PC-9 (cell line): Measurements from ENCODE around the gene ZFP3. TPM values are rescaled to one million over a fixed set of nuclear protein-coding genes. Genes with fewer than 3 reads are reported as not detected.
"Not testable (repeated sequence)": the region's sequence is repeated elsewhere in the genome, so short reads cannot be mapped to it uniquely, and the experiment has no call there.

ENCODE experiments used
- BruUV-seq: library from RNA; stranded (reverse); fragments of 400-500 nt; replicated peaks from 2 replicates; lab custom pipeline; 2021; lab: Mats Ljungman, UMichigan
- CTCF ChIA-PET: fragments of 300-600 bp; sonication (Branson Sonifier 250); formaldehyde crosslinking; loops from one replicate; lab custom pipeline; 2022; ENCODE audit warnings: antibody characterized with exemption; lab: Charles Lee
- POLR2A ChIA-PET: fragments of 300-600 bp; sonication (Branson Sonifier 250); formaldehyde crosslinking; loops from one replicate; lab custom pipeline; 2022; ENCODE audit warnings: antibody characterized with exemption; ENCODE audit not compliant: unreplicated experiment; lab: Charles Lee
- DNase-seq, 2 experiments: peaks; one replicate each; pipeline versions ENCODE4 v3.0.0 to v3.0.0-alpha.2; 2015 to 2022; ENCODE audit warnings: mixed read lengths in 1 of 2
- H2AFZ ChIP-seq: fragments of 200-600 bp; sonication (generic); 2 replicates; pipeline ENCODE4 v1.8.1; 2017; ENCODE audit warnings: antibody characterized with exemption
- H3F3A ChIP-seq: fragments of 200-600 bp; sonication (generic); 2 replicates; pipeline ENCODE4 v1.8.1; 2017; ENCODE audit warnings: antibody characterized with exemption, mild to moderate bottlenecking, low read depth; ENCODE audit not compliant: insufficient read depth
- H3K27ac ChIP-seq: fragments of 200-600 bp; sonication (generic); 2 replicates; pipeline ENCODE4 v1.6.1; 2016; ENCODE audit warnings: mixed run types
- H3K27me3 ChIP-seq: fragments of 200-600 bp; sonication (generic); 2 replicates; pipeline ENCODE4 v1.6.1; 2016; ENCODE audit warnings: low read depth, mixed run types; ENCODE audit not compliant: insufficient read depth
- H3K36me3 ChIP-seq: fragments of 200-600 bp; sonication (generic); 2 replicates; pipeline ENCODE4 v1.6.1; 2016; ENCODE audit warnings: low read depth, mixed run types
- H3K4me1 ChIP-seq: fragments of 200-600 bp; sonication (generic); replicated peaks from 2 replicates; pipeline ENCODE4 v1.6.1; 2016; ENCODE audit warnings: mixed run types; ENCODE audit not compliant: insufficient read depth
- H3K4me2 ChIP-seq: fragments of 200-600 bp; sonication (generic); 2 replicates; pipeline ENCODE4 v1.6.1; 2017; ENCODE audit warnings: mixed run types
- H3K4me3 ChIP-seq: fragments of 200-600 bp; sonication (generic); 2 replicates; pipeline ENCODE4 v1.6.1; 2016; ENCODE audit warnings: mixed run types
- H3K79me2 ChIP-seq: fragments of 200-600 bp; sonication (generic); 2 replicates; pipeline ENCODE4 v1.6.1; 2017; ENCODE audit warnings: low read depth, mixed run types
- H3K9me2 ChIP-seq: fragments of 200-600 bp; sonication (generic); 2 replicates; pipeline ENCODE4 v1.8.1; 2017; ENCODE audit warnings: mild to moderate bottlenecking; ENCODE audit not compliant: insufficient read depth
- H3K9me3 ChIP-seq: fragments of 200-600 bp; sonication (generic); 2 replicates; pipeline ENCODE4 v1.8.1; 2016; ENCODE audit warnings: low read depth; ENCODE audit not compliant: insufficient read depth
- H4K20me1 ChIP-seq: fragments of 200-600 bp; sonication (generic); 2 replicates; pipeline ENCODE4 v1.8.1; 2017; ENCODE audit not compliant: insufficient read depth
- EZH2 ChIP-seq: fragments of 200-600 bp; sonication (generic); IDR thresholded peaks from 2 replicates; pipeline ENCODE4 v1.8.0; 2017; ENCODE audit warnings: antibody characterized with exemption, low read depth
- intact Hi-C: fragments of 100-400 bp; cut with micrococcal nuclease; formaldehyde crosslinking; loops from one replicate; pipeline ENCODE4 v1.10.0; 2022; ENCODE audit not compliant: unreplicated experiment
- total RNA-seq: library from RNA; stranded (reverse); gene quantifications from 2 replicates; pipeline ENCODE4 v1.2.3, GENCODE V29; 2021
- TF ChIP-seq, protein P1 (sequence below): fragments of 200-600 bp; sonication (generic); conservative IDR thresholded peaks from 2 replicates; pipeline ENCODE4 v1.6.1; 2017; ENCODE audit warnings: mixed run types, antibody characterized with exemption, mild to moderate bottlenecking, moderate library complexity

The ZFP3 gene
- total RNA-seq, 1 experiment from 2014 or later, result 4.5 TPM

DNA sequence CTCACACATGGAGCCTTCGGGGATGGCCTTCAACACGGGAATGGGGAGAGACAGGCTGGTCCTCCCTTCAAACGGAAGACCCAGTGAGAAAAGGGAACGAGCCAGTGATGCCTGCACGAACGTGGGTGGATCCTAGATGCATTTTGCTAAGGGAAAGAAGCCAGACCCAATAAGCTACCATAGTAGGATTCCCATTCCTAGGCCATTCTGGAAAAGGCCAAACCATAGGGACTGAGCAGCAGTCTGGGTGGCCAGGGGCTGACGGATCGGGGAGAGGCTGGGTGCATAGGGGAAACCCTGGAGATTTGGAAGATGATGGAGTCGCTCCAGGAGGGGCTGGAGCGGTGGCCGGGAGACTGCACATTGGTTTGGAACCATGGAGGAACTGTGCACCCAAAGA, 56.3 kb downstream of the ZFP3 start:
- H3K27ac ChIP-seq, CTCF ChIA-PET, H3K4me3 ChIP-seq, H3K9me3 ChIP-seq, H4K20me1 ChIP-seq, POLR2A ChIA-PET, H2AFZ ChIP-seq, BruUV-seq, H3K4me1 ChIP-seq, H3K9me2 ChIP-seq, H3K79me2 ChIP-seq, H3K36me3 ChIP-seq, H3K4me2 ChIP-seq, intact Hi-C loops, H3F3A ChIP-seq, DNase-seq: not testable (repeated sequence)
- H3K27me3 ChIP-seq, result peaks cover 95% of the 10 kb centered on the region

DNA sequence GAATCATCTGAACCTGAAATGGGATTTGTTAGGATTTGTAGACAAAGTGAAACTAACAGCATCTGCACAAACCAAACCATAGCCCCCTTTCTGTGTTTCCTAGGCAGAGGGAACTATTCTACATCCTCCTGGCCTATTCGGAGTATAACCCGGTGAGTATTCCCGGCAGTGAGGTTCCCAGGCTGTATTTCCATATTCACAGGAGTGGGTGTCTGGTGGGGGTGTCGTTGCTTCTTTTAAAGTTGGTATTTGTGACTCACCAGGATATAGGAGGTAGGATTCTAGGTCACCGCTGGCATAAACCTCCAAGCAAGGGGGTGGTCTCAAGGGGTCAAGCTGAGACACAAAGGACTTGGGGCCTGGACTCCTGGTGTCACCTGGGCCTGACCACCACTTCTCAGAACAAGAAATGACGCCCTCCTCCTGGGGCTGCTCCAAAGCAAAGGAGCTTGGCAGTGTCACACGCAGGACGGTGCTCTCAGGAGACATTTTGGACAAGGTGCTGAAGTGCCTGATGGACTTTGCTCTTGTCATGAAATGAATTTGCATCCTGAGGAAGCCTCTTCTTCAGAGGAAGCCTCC, 57.0 kb downstream of the ZFP3 start:
- DNase-seq, CTCF ChIA-PET: not testable (repeated sequence)

DNA sequence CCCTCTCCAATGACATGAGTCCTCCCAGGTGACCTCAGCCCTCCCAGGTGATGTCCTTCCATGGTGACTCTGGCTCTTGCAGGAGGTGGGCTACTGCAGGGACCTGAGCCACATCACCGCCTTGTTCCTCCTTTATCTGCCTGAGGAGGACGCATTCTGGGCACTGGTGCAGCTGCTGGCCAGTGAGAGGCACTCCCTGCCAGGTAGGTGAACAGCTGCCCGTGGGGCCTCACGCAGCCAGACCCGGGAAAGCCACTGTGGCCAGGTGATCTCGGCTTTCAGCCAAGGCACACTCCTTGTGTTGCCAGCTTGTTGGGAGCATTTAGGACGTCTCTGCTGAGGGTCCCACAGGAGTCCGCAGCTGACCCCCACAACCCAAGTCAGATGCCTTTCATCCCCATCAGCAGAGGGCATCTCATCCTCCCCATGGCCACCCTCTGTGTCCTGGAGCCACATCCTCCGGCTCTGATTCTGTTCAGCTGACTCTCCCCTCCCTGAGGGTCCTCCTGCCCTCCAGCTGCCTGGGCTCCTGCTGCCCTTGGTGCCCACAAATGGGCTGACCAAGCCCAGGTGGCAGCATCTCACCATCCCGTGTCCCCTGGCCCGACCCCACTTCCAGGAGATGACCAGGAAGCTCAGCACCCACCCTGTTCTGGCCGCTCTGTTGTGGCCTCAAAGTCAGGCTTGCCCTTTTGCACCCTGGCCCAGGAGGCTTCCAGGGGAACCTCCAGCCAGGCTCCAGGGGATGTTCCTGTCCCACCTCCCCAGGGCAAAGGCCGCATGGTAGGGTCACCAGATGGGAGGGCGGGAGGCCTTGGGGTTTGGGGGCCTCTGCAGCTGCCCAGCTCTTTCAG, 57.7 kb downstream of the ZFP3 start:
- H4K20me1 ChIP-seq, result no peaks in the 10 kb centered on the region
- intact Hi-C loops, result no loop called here
- no peak overlapping the region for H2AFZ ChIP-seq
- H3K4me2 ChIP-seq, result no peak overlapping the region
- ChIA-PET POLR2A (no interaction called here), CTCF (no interaction called here)
- no peak overlapping the region for H3K4me3 ChIP-seq
- no peaks in the 10 kb centered on the region for H3K79me2 ChIP-seq
- H3K9me2 ChIP-seq, result no peaks in the 10 kb centered on the region
- no peaks in the 10 kb centered on the region for H3K9me3 ChIP-seq
- no TSS peak for BruUV-seq
- TF ChIP-seq, protein P1, sequence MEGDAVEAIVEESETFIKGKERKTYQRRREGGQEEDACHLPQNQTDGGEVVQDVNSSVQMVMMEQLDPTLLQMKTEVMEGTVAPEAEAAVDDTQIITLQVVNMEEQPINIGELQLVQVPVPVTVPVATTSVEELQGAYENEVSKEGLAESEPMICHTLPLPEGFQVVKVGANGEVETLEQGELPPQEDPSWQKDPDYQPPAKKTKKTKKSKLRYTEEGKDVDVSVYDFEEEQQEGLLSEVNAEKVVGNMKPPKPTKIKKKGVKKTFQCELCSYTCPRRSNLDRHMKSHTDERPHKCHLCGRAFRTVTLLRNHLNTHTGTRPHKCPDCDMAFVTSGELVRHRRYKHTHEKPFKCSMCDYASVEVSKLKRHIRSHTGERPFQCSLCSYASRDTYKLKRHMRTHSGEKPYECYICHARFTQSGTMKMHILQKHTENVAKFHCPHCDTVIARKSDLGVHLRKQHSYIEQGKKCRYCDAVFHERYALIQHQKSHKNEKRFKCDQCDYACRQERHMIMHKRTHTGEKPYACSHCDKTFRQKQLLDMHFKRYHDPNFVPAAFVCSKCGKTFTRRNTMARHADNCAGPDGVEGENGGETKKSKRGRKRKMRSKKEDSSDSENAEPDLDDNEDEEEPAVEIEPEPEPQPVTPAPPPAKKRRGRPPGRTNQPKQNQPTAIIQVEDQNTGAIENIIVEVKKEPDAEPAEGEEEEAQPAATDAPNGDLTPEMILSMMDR, result no peak
- TF ChIP-seq EZH2, result no peak
- DNase-seq, result no peak
- H3K4me1 ChIP-seq, result no peaks in the 10 kb centered on the region
- H3K27ac ChIP-seq, result no peak overlapping the region
- peaks cover 88% of the 10 kb centered on the region for H3K27me3 ChIP-seq
- H3K36me3 ChIP-seq, result no peaks in the 10 kb centered on the region
- H3F3A ChIP-seq, result no peaks in the 10 kb centered on the region

More for the DNA sequence above, 57.0 kb downstream of the ZFP3 start:
- H3K79me2 ChIP-seq, BruUV-seq, intact Hi-C loops, H3K9me2 ChIP-seq, H3K36me3 ChIP-seq, H3K9me3 ChIP-seq, H3K4me3 ChIP-seq, H3K4me2 ChIP-seq, H3F3A ChIP-seq, H3K27ac ChIP-seq, H3K4me1 ChIP-seq, H4K20me1 ChIP-seq, POLR2A ChIA-PET, H2AFZ ChIP-seq: not testable (repeated sequence)
- peaks cover 93% of the 10 kb centered on the region for H3K27me3 ChIP-seq

DNA sequence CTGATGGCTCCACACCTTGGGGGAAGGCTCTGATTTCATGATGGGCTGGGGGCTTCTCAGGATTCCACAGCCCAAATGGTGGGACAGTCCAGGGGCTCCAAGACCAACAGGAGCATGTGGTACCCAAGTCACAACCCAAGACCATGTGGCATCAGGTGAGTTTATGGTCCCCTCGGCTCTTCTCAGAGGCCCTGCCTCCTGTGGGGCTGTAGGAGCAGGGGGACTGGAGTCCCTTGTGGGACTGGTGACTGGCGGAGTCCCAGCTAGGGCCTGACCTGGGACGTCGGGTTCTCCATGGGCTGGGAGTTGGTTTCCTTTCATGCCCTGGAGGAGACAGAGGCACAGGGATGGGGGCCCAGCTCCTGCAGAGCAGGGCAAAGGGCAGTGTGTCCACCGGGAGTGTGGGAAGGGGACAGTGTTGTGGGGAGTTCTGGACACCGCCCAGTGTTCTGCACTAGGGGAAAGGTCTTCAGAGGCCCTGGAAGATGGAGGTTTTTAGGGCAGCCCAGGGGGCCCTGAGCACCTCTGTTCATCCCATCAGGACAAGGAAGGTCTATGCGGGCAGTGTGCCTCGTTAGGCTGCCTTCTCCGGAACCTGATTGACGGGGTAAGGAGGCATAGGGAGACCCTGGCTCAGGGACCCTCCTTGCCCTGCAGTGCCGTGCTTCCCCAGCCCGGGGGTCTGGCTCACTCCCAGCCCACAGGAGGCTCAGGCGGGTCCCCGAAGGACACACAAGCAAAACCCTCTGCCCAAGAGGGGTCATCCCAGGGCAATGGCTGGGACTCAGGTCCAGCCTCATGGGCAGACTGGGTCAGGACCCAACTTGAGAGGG, 58.5 kb downstream of the ZFP3 start:
- H3K4me2 ChIP-seq, H3K79me2 ChIP-seq, intact Hi-C loops, H3K9me2 ChIP-seq, H4K20me1 ChIP-seq, H3F3A ChIP-seq, H3K36me3 ChIP-seq, CTCF ChIA-PET, H3K4me1 ChIP-seq, H3K9me3 ChIP-seq, H3K4me3 ChIP-seq, H2AFZ ChIP-seq, POLR2A ChIA-PET, DNase-seq, H3K27ac ChIP-seq, BruUV-seq: not testable (repeated sequence)
- H3K27me3 ChIP-seq, result peaks cover 82% of the 10 kb centered on the region

DNA sequence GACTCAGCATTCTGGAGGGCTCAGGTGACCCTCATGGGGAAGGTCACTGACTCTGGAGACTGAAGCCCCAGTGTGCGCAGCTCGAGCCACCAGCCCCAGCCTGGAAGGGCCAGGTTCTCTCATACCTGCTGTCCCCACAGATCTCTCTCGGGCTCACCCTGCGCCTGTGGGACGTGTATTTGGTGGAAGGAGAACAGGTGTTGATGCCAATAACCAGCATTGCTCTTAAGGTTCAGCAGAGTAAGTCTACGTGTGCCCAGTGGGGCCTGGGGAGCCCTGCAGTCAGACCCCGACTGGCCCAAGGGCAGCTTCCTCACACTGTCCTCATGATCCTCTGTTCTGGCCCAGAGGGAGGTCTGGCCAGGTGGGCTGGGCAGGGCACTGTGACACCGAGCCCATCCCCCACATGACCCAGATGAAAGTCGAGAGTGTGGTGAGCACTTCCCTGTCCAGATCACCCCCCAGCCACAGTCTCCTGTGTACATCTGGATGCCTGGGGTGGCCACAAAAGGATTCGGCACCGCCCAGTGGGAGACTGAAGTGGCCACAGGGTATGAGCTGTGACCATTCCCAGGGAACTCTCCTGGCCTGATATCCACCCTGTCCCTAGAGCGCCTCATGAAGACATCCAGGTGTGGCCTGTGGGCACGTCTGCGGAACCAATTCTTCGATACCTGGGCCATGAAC, 59.4 kb downstream of the ZFP3 start:
- H2AFZ ChIP-seq, H3K4me3 ChIP-seq, H3K4me1 ChIP-seq, DNase-seq, H3K27ac ChIP-seq, H3K36me3 ChIP-seq, POLR2A ChIA-PET, H3K9me3 ChIP-seq, CTCF ChIA-PET, intact Hi-C loops, H3F3A ChIP-seq, H3K4me2 ChIP-seq, BruUV-seq, H4K20me1 ChIP-seq, H3K79me2 ChIP-seq, H3K9me2 ChIP-seq: not testable (repeated sequence)
- peaks cover 82% of the 10 kb centered on the region for H3K27me3 ChIP-seq

DNA sequence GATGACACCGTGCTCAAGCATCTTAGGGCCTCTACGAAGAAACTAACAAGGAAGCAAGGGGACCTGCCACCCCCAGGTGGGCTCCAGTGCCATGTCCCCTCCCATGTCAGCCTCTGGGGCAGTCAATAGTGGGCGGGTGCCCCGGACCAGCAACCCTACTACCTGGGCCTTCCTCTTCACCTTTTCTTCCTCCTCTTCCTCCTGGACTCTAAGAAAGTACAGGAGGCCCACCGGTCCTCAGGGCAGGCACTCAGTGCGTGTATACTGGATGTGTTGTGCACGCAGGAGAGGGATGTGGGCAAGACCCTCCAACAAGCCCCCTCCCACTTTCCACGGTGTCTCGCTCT, 59.9 kb downstream of the ZFP3 start:
- H2AFZ ChIP-seq, H3F3A ChIP-seq, H4K20me1 ChIP-seq, H3K9me2 ChIP-seq, H3K9me3 ChIP-seq, H3K4me1 ChIP-seq, DNase-seq, H3K79me2 ChIP-seq, POLR2A ChIA-PET, H3K4me2 ChIP-seq, H3K4me3 ChIP-seq, H3K27ac ChIP-seq, H3K36me3 ChIP-seq, CTCF ChIA-PET, BruUV-seq, intact Hi-C loops: not testable (repeated sequence)
- H3K27me3 ChIP-seq, result peaks cover 80% of the 10 kb centered on the region
